Measurements from ENCODE around the gene PPP1R1B.

The PPP1R1B gene

GRCh38 chr17:39627712-39628516 is 1.2 kb downstream of the PPP1R1B start:
- ChIA-PET POLR2A (interaction anchor here (1.6 kb wide), 1 partner anchor 60 kb away, joined by 4 read pairs; the partner anchor contains the start of gene PGAP3), CTCF (interaction anchor here (0.7 to 28.8 kb wide), 5 partner anchors 4 to 109 kb away, joined by 4 to 822 read pairs (median 781); partner anchors contain the start of genes PNMT, PPP1R1B, STARD3 and TCAP)
- no peak overlapping the region for H3K4me3 ChIP-seq (ENCODE audit: low read depth, low read length)
- no peak for DNase-seq (ENCODE audit: low read depth, low spot score)
- TF ChIP-seq CTCF (IDR thresholded peaks at IDR 0.05; ENCODE audit: insufficient read depth, low read length, missing control alignments): no peak

GRCh38 chr17:39628655-39629493 is 2.1 kb downstream of the PPP1R1B start:
- CTCF ChIA-PET: interaction anchor here (0.7 to 28.8 kb wide), 5 partner anchors 5 to 108 kb away, joined by 4 to 822 read pairs (median 781); partner anchors contain the start of genes PNMT, PPP1R1B, STARD3 and TCAP
- POLR2A ChIA-PET: interaction anchor here (1.6 kb wide), 1 partner anchor 59 kb away, joined by 4 read pairs; the partner anchor contains the start of gene PGAP3
- no peak for TF ChIP-seq CTCF (IDR thresholded peaks at IDR 0.05; ENCODE audit: insufficient read depth, low read length, missing control alignments)
- DNase-seq (ENCODE audit: low read depth, low spot score): no peak
- H3K4me3 ChIP-seq (ENCODE audit: low read depth, low read length): no peak overlapping the region

- ChIA-PET CTCF (interaction anchor here (1.5 to 28.8 kb wide), 5 partner anchors 5 to 74 kb away, joined by 3 to 822 read pairs (median 781); partner anchors contain the start of genes PNMT, PPP1R1B, STARD3 and TCAP), POLR2A (no interaction called here)
- no peak for DNase-seq (ENCODE audit: low read depth, low spot score)
- no peak overlapping the region for H3K4me3 ChIP-seq (ENCODE audit: low read depth, low read length)
- no peak for TF ChIP-seq CTCF (IDR thresholded peaks at IDR 0.05; ENCODE audit: insufficient read depth, low read length, missing control alignments)
Observed at GRCh38 chr17:39629494-39629880, 2.7 kb downstream of the PPP1R1B start.

GRCh38 chr17:39629898-39630297 is 3.1 kb downstream of the PPP1R1B start:
- DNase-seq (ENCODE audit: low read depth, low spot score): no peak
- ChIA-PET POLR2A (interaction anchor here (0.6 kb wide), 1 partner anchor 364 kb away, joined by 4 read pairs; no protein-coding TSS in a partner anchor), CTCF (interaction anchor here (1.5 to 28.8 kb wide), 4 partner anchors 6 to 74 kb away, joined by 3 to 822 read pairs (median 802); partner anchors contain the start of genes PPP1R1B and STARD3)
- no peak for TF ChIP-seq CTCF (IDR thresholded peaks at IDR 0.05; ENCODE audit: insufficient read depth, low read length, missing control alignments)
- no peak overlapping the region for H3K4me3 ChIP-seq (ENCODE audit: low read depth, low read length)

GRCh38 chr17:39631403-39631802 is 4.7 kb downstream of the PPP1R1B start:
- no peak for TF ChIP-seq CTCF (IDR thresholded peaks at IDR 0.05; ENCODE audit: insufficient read depth, low read length, missing control alignments)
- CTCF ChIA-PET: interaction anchor here (0.7 to 28.8 kb wide), 7 partner anchors 7 to 98 kb away, joined by 3 to 822 read pairs (median 4); partner anchors contain the start of genes MIEN1, PPP1R1B and STARD3
- POLR2A ChIA-PET: no interaction called here
- no peak for DNase-seq (ENCODE audit: low read depth, low spot score)
- no peak overlapping the region for H3K4me3 ChIP-seq (ENCODE audit: low read depth, low read length)

All from AG04449 (cell line).